Measurements from ENCODE around the gene PAQR4. TPM values are rescaled to one million over a fixed set of nuclear protein-coding genes. Genes with fewer than 3 reads are reported as not detected.
A peak's percentile ranks its signal among the peaks of the same experiment; 100 is the strongest.
"Not testable (repeated sequence)": the region's sequence is repeated elsewhere in the genome, so short reads cannot be mapped to it uniquely, and the experiment has no call there.

Gene PAQR4
- total and polyA plus RNA-seq, 7 experiments from 2014 or later = 0.40 to 39.4 (median 0.70) TPM; not detected in 1

GRCh38 chr16:2931231-2931914 is 37.8 kb upstream of the PAQR4 start:
- H3K4me3 ChIP-seq (ENCODE audit: low read length); H3K27me3 ChIP-seq (ENCODE audit: control insufficient read depth in 2 of 2, insufficient read depth in 2 of 2, low read length in 2 of 2); H3K9me3 Mint-ChIP-seq; H3K27me3 Mint-ChIP-seq; intact Hi-C loops (cut with micrococcal nuclease); H3K9me3 ChIP-seq (ENCODE audit: control insufficient read depth in 2 of 3, low read length in 3 of 3); ATAC-seq; H3K4me1 ChIP-seq (ENCODE audit: control insufficient read depth in 2 of 2, insufficient read depth in 2 of 2, low read length in 2 of 2); H3K27ac Mint-ChIP-seq; H3K27ac ChIP-seq (ENCODE audit: low read depth, low read length); DNase-seq; H3K4me3 Mint-ChIP-seq: not testable (repeated sequence)
- POLR2A ChIA-PET = interaction anchor here (0.6 to 0.7 kb wide), 3 partner anchors 65 to 1333 kb away, joined by 3 to 5 read pairs (median 3); no protein-coding TSS in a partner anchor
- H3K4me1 Mint-ChIP-seq = peaks cover 11 to 19% (median 11%) of the 10 kb centered on the region in 7 donors
- H3K36me3 ChIP-seq (ENCODE audit: control insufficient read depth in 2 of 3, insufficient read depth in 3 of 3, low read length in 3 of 3) = peaks cover 0 to 59% (median 3%) of the 10 kb centered on the region in 3 experiments
- CTCF ChIA-PET = interaction anchor here (0.7 kb wide), 1 partner anchor 18 kb away, joined by 5 read pairs; no protein-coding TSS in a partner anchor
- H3K36me3 Mint-ChIP-seq = peaks cover 5 to 15% (median 9%) of the 10 kb centered on the region in 5 donors

GRCh38 chr16:2933136-2933535 is 36.0 kb upstream of the PAQR4 start:
- DNase-seq = no peak
- Histone ChIP-seq H3K27me3 (ENCODE audit: control insufficient read depth in 2 of 2, insufficient read depth in 2 of 2, low read length in 2 of 2) (no peaks in the 10 kb centered on the region), H3K4me3 (ENCODE audit: low read length) (no peak overlapping the region), H3K4me1 (ENCODE audit: control insufficient read depth in 2 of 2, insufficient read depth in 2 of 2, low read length in 2 of 2) (no peaks in the 10 kb centered on the region), H3K36me3 (ENCODE audit: control insufficient read depth in 2 of 3, insufficient read depth in 3 of 3, low read length in 3 of 3) (peaks cover 0 to 76% (median 3%) of the 10 kb centered on the region in 3 experiments), H3K27ac (ENCODE audit: low read depth, low read length) (no peak overlapping the region), H3K9me3 (ENCODE audit: control insufficient read depth in 2 of 3, low read length in 3 of 3) (no peaks in the 10 kb centered on the region)
- Mint-ChIP-seq H3K36me3 (peaks cover 5 to 15% (median 9%) of the 10 kb centered on the region in 5 donors), H3K4me3 (no peak overlapping the region), H3K9me3 (no peaks in the 10 kb centered on the region), H3K4me1 (peaks cover 0 to 6% (median 0%) of the 10 kb centered on the region in 7 donors), H3K27me3 (no peaks in the 10 kb centered on the region), H3K27ac (no peak overlapping the region)
- POLR2A ChIA-PET = no interaction called here
- intact Hi-C loops (cut with micrococcal nuclease) = no loop called here
- CTCF ChIA-PET = no interaction called here
- ATAC-seq = no peak

- peaks cover 0 to 6% (median 0%) of the 10 kb centered on the region in 7 donors for H3K4me1 Mint-ChIP-seq
- no peaks in the 10 kb centered on the region for H3K27me3 ChIP-seq (ENCODE audit: control insufficient read depth in 2 of 2, insufficient read depth in 2 of 2, low read length in 2 of 2)
- H3K9me3 Mint-ChIP-seq = no peaks in the 10 kb centered on the region
- no peaks in the 10 kb centered on the region for H3K27me3 Mint-ChIP-seq
- ATAC-seq = no peak
- POLR2A ChIA-PET = no interaction called here
- H3K9me3 ChIP-seq (ENCODE audit: control insufficient read depth in 2 of 3, low read length in 3 of 3) = no peaks in the 10 kb centered on the region
- no peak overlapping the region for H3K4me3 Mint-ChIP-seq
- no peak overlapping the region for H3K27ac Mint-ChIP-seq
- H3K36me3 Mint-ChIP-seq = peaks cover 5 to 16% (median 9%) of the 10 kb centered on the region in 5 donors
- CTCF ChIA-PET = no interaction called here
- intact Hi-C loops (cut with micrococcal nuclease) = no loop called here
- no peak overlapping the region for H3K4me3 ChIP-seq (ENCODE audit: low read length)
- no peak overlapping the region for H3K27ac ChIP-seq (ENCODE audit: low read depth, low read length)
- H3K4me1 ChIP-seq (ENCODE audit: control insufficient read depth in 2 of 2, insufficient read depth in 2 of 2, low read length in 2 of 2) = no peaks in the 10 kb centered on the region
- DNase-seq = no peak
- peaks cover 0 to 81% (median 3%) of the 10 kb centered on the region in 3 experiments for H3K36me3 ChIP-seq (ENCODE audit: control insufficient read depth in 2 of 3, insufficient read depth in 3 of 3, low read length in 3 of 3)
Observed at GRCh38 chr16:2933701-2934100, 35.4 kb upstream of the PAQR4 start.

DNA sequence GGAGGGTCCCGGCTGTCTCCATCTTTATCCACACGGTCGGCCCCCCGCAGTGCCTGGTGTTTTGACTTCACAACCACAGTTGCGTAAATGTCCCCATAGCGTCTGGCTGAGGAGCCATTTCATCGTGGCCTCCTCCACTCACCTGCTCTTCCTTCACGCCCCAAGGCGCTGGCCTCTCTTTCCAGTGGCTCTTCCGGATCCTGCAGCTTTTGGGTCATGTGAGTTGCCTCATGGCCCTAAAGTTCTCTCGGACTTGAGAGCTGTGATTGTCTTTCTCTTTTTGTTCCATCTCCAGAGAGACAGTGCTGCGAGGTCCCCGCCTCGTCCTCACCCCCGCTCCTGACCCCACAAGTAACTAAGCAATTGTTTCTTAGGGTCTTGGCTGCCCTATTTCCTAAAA is 34.7 kb upstream of the PAQR4 start:
- Mint-ChIP-seq H3K27ac (peak overlapping the region in 2 of 9 donors; percentile 10 to 14), H3K4me1 (peaks cover 0 to 6% (median 0%) of the 10 kb centered on the region in 7 donors), H3K27me3 (no peaks in the 10 kb centered on the region), H3K36me3 (peaks cover 6 to 21% (median 9%) of the 10 kb centered on the region in 5 donors), H3K9me3 (no peaks in the 10 kb centered on the region), H3K4me3 (no peak overlapping the region)
- Histone ChIP-seq H3K9me3 (ENCODE audit: control insufficient read depth in 2 of 3, low read length in 3 of 3) (no peaks in the 10 kb centered on the region), H3K36me3 (ENCODE audit: control insufficient read depth in 2 of 3, insufficient read depth in 3 of 3, low read length in 3 of 3) (peaks cover under 1 to 81% (median 3%) of the 10 kb centered on the region in 3 experiments), H3K27ac (ENCODE audit: low read depth, low read length) (no peak overlapping the region), H3K4me3 (ENCODE audit: low read length) (no peak overlapping the region), H3K4me1 (ENCODE audit: control insufficient read depth in 2 of 2, insufficient read depth in 2 of 2, low read length in 2 of 2) (no peaks in the 10 kb centered on the region), H3K27me3 (ENCODE audit: control insufficient read depth in 2 of 2, insufficient read depth in 2 of 2, low read length in 2 of 2) (no peaks in the 10 kb centered on the region)
- intact Hi-C loops (cut with micrococcal nuclease) = no loop called here
- ChIA-PET CTCF (no interaction called here), POLR2A (no interaction called here)
- ATAC-seq = no peak
- DNase-seq = no peak

- no peak overlapping the region for H3K27ac ChIP-seq (ENCODE audit: low read depth, low read length)
- peaks cover 3 to 86% (median 11%) of the 10 kb centered on the region in 3 experiments for H3K36me3 ChIP-seq (ENCODE audit: control insufficient read depth in 2 of 3, insufficient read depth in 3 of 3, low read length in 3 of 3)
- ATAC-seq (no peak), DNase-seq (no peak)
- peaks cover 6 to 29% (median 12%) of the 10 kb centered on the region in 5 donors for H3K36me3 Mint-ChIP-seq
- no peaks in the 10 kb centered on the region for H3K4me1 ChIP-seq (ENCODE audit: control insufficient read depth in 2 of 2, insufficient read depth in 2 of 2, low read length in 2 of 2)
- no peaks in the 10 kb centered on the region for H3K9me3 ChIP-seq (ENCODE audit: control insufficient read depth in 2 of 3, low read length in 3 of 3)
- H3K27ac Mint-ChIP-seq = no peak overlapping the region
- intact Hi-C loops (cut with micrococcal nuclease) = no loop called here
- peaks cover 0 to 6% (median 0%) of the 10 kb centered on the region in 7 donors for H3K4me1 Mint-ChIP-seq
- POLR2A ChIA-PET = no interaction called here
- H3K4me3 Mint-ChIP-seq = no peak overlapping the region
- no peaks in the 10 kb centered on the region for H3K9me3 Mint-ChIP-seq
- H3K27me3 ChIP-seq (ENCODE audit: control insufficient read depth in 2 of 2, insufficient read depth in 2 of 2, low read length in 2 of 2) = no peaks in the 10 kb centered on the region
- CTCF ChIA-PET = no interaction called here
- no peak overlapping the region for H3K4me3 ChIP-seq (ENCODE audit: low read length)
- H3K27me3 Mint-ChIP-seq = no peaks in the 10 kb centered on the region
Observed at GRCh38 chr16:2936436-2937011, 32.6 kb upstream of the PAQR4 start.

DNA sequence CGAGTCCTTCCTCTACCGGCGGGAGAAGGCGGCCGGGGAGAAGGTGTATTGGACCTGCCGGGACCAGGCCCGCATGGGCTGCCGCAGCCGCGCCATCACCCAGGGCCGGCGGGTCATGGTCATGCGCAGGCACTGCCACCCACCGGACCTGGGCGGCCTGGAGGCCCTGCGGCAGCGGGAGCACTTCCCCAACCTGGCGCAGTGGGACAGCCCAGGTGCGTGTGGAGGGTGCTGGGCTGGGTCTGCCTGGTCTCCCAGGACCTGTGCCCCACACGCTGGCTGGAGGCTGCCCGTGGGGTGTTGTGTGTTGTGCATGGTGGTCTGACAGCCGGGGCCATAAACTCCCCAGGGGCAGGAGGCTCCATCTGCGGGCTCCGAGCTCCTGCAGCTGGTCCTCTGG is 32.0 kb upstream of the PAQR4 start:
- Mint-ChIP-seq H3K27ac (no peak overlapping the region), H3K4me1 (peaks cover 0 to 6% (median 0%) of the 10 kb centered on the region in 7 donors), H3K36me3 (peaks cover 6 to 31% (median 13%) of the 10 kb centered on the region in 5 donors), H3K9me3 (no peaks in the 10 kb centered on the region), H3K4me3 (no peak overlapping the region), H3K27me3 (no peaks in the 10 kb centered on the region)
- no peaks in the 10 kb centered on the region for H3K27me3 ChIP-seq (ENCODE audit: control insufficient read depth in 2 of 2, insufficient read depth in 2 of 2, low read length in 2 of 2)
- ATAC-seq (no peak), DNase-seq (no peak)
- H3K36me3 ChIP-seq (ENCODE audit: control insufficient read depth in 2 of 3, insufficient read depth in 3 of 3, low read length in 3 of 3) = peaks cover 3 to 88% (median 11%) of the 10 kb centered on the region in 3 experiments
- no peak overlapping the region for H3K27ac ChIP-seq (ENCODE audit: low read depth, low read length)
- CTCF ChIA-PET = no interaction called here
- intact Hi-C loops (cut with micrococcal nuclease) = no loop called here
- H3K4me1 ChIP-seq (ENCODE audit: control insufficient read depth in 2 of 2, insufficient read depth in 2 of 2, low read length in 2 of 2) = no peaks in the 10 kb centered on the region
- H3K9me3 ChIP-seq (ENCODE audit: control insufficient read depth in 2 of 3, low read length in 3 of 3) = no peaks in the 10 kb centered on the region
- POLR2A ChIA-PET = no interaction called here
- H3K4me3 ChIP-seq (ENCODE audit: low read length) = no peak overlapping the region
